Activated naive CD8-positive, alpha-beta T cell (primary cell): ENCODE measurements around the gene OR1J2.

Experiments used
- H3K27ac Mint-ChIP-seq: one replicate; pipeline ENCODE4 v1.8.0; 2021; ENCODE audit warnings: mixed read lengths
- H3K27me3 Mint-ChIP-seq: one replicate; pipeline ENCODE4 v1.8.0; 2021; ENCODE audit warnings: mixed read lengths
- H3K36me3 Mint-ChIP-seq: one replicate; pipeline ENCODE4 v1.8.0; 2021; ENCODE audit warnings: mixed read lengths
- H3K4me1 Mint-ChIP-seq: one replicate; pipeline ENCODE4 v1.8.0; 2021; ENCODE audit warnings: low read depth, mixed read lengths
- H3K4me3 Mint-ChIP-seq: one replicate; pipeline ENCODE4 v1.8.0; 2021; ENCODE audit warnings: mild to moderate bottlenecking, mixed read lengths
- H3K9me3 Mint-ChIP-seq: one replicate; pipeline ENCODE4 v1.8.0; 2021; ENCODE audit warnings: low read depth, mixed read lengths

Gene OR1J2, protein sequence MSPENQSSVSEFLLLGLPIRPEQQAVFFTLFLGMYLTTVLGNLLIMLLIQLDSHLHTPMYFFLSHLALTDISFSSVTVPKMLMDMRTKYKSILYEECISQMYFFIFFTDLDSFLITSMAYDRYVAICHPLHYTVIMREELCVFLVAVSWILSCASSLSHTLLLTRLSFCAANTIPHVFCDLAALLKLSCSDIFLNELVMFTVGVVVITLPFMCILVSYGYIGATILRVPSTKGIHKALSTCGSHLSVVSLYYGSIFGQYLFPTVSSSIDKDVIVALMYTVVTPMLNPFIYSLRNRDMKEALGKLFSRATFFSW

DNA sequence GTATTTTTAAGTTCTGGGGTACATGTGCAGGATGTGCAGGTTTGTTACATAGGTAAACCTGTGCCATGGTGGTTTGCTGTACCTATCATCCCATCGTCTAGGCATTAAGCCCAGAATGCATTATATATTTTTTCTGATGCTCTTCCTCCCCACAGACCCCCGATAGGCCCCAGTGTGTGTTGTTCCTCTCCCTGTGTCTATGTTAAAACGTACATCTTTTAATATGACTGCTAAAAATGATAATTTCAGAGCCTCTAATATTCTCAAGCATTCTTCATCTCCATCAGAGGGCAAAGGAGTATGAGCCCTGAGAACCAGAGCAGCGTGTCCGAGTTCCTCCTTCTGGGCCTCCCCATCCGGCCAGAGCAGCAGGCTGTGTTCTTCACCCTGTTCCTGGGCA, at the start of gene OR1J2:
OR1J2 (plus strand) TSS at position 301 of the 400 bp plus-strand sequence; CDS start at position 301, 0 bp downstream.
- Mint-ChIP-seq H3K36me3 (no peaks in the 10 kb centered on the region), H3K4me3 (no peak within 1 kb of the TSS), H3K27me3 (peaks cover 8% of the 10 kb centered on the region), H3K9me3 (no peaks in the 10 kb centered on the region), H3K4me1 (no peaks in the 10 kb centered on the region), H3K27ac (no peak within 1 kb of the TSS)

DNA sequence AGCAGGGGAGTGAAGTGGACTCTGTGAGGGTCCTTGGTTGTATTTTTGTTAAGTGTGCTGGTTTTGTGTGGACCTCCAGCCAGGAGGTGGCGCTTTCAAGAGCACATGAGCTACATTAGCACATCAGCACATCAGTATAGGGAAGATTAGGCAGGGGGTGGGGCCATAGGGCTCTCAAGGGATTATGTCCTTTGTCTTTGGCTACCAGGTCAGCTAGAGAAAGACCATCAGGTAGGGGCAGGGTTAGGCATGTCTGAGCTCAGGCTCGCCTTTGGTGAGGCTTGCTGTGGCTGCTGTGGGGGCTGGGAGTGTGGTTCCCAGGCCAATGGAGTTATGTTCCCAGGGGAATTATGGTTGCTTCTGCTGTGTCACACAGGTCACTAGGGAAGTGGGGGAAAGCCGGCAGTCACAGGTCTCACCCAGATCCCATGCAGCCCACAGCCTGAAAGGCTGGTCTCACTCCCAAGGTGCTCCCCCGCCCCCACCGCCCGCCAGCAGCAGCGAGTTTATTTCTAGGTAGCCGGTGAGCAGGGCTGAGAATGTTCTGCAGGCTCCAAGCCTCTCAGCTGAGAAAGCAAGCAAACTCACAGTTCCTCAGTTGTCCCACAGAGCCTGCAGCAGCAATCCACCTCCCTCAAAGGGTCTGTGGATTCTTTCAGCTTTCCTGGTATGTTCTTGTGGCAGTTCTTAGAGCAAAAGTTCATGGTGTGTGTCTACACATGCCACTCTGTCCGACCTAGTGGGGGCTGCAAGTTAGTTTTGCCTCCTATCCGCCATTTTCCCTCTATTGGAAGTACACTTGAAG, 46.6 kb upstream of the OR1J2 start:
- Mint-ChIP-seq H3K9me3 (no peaks in the 10 kb centered on the region), H3K27ac (peak overlapping the region; percentile 81), H3K27me3 (peaks cover 20% of the 10 kb centered on the region)

DNA sequence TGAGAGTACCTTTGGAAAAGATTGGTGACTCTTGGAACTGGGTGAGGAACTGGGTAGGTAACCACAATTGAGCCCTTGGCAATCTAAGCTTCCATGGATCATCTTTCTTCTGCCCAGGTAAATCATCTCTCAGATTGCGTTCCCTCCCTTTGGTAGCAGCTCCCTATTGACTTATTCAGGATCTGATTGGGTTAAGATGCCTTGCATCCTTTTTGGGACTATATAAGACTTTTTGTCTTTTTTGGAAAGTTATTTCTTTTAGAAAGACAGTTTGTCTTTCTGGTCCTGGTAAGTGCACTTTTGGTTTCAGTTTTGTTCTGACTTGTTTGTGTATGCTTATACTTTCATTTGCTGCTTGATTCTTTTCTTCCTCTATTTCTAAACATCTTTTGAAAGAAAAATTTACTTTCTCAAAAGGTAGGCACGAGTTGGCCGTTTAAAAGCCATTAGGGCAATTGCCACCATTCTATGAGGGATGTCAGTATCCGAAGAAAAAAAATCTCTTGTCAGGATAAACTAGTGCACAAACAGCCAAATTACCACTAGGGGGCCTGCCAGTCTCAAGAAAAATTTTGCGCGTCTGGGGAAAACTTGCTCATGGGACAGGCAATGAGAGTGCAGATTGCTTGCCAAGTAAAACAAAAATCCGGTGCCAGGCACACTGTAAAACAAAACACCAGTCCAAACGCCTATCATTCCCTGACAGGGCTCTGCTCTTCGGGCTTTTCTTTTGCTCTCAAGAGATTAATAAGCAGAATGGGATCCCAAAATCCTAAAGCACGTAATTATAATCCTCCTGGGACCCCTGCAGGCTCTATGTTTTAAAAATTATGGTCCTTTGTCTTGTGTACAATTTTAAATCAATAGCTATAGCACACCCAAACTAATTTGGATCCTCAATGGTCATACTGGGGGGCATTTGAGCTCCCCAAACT, 45.7 kb upstream of the OR1J2 start:
- H3K27ac Mint-ChIP-seq = peak overlapping the region; percentile 81
- H3K36me3 Mint-ChIP-seq = no peaks in the 10 kb centered on the region
- H3K4me1 Mint-ChIP-seq = peaks cover 14% of the 10 kb centered on the region
- H3K27me3 Mint-ChIP-seq = peaks cover 20% of the 10 kb centered on the region
- peak overlapping the region; percentile 87 for H3K4me3 Mint-ChIP-seq
- no peaks in the 10 kb centered on the region for H3K9me3 Mint-ChIP-seq

More for the DNA sequence above, 46.6 kb upstream of the OR1J2 start:
- Mint-ChIP-seq H3K36me3 (no peaks in the 10 kb centered on the region), H3K4me3 (peak overlapping the region; percentile 87), H3K4me1 (peaks cover 14% of the 10 kb centered on the region)

DNA sequence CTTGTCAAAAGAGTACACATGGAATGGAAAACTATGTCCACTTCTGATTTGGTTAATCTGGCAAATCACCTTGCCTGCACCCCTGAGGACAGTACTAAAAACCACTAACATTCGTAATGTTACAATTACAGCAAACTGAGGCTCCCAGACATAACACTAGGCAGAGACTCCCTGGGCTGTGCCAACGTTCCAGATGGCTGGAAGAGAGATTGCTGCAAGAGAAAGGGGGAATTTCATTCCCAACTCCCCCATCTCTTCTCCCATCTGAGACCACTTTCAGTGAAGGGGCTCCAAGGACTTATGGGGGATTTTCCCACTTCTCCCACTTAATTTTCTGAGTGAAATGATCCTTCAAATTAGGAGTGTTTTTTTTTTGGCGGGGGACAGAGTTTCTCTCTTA, 44.1 kb upstream of the OR1J2 start:
- Mint-ChIP-seq H3K4me1 (peaks cover 14% of the 10 kb centered on the region), H3K27me3 (peaks cover 11% of the 10 kb centered on the region), H3K9me3 (no peaks in the 10 kb centered on the region), H3K4me3 (no peak overlapping the region), H3K36me3 (no peaks in the 10 kb centered on the region), H3K27ac (no peak overlapping the region)

DNA sequence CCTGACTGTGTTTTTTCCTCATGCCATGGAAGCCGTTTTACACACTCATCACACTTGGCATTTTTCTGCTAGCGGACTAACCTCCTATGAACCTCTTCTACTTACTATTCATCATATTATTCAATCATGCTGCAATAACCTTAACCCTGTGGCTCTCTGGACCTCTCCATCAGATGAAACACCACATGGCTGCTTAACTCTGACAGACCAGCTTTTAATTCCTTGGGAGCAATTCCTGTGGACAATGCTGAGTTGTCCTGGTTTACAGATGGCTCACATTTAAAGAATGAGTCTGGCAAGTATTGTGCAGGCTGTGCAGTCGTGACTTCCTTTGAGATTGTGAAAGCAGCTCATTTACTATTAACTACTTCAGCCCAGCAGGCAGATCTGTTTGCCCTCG, 41.9 kb upstream of the OR1J2 start:
- H3K4me1 Mint-ChIP-seq = peaks cover 13% of the 10 kb centered on the region
- no peak overlapping the region for H3K27ac Mint-ChIP-seq
- H3K27me3 Mint-ChIP-seq = no peaks in the 10 kb centered on the region
- no peaks in the 10 kb centered on the region for H3K9me3 Mint-ChIP-seq
- H3K36me3 Mint-ChIP-seq = no peaks in the 10 kb centered on the region
- H3K4me3 Mint-ChIP-seq = no peak overlapping the region

DNA sequence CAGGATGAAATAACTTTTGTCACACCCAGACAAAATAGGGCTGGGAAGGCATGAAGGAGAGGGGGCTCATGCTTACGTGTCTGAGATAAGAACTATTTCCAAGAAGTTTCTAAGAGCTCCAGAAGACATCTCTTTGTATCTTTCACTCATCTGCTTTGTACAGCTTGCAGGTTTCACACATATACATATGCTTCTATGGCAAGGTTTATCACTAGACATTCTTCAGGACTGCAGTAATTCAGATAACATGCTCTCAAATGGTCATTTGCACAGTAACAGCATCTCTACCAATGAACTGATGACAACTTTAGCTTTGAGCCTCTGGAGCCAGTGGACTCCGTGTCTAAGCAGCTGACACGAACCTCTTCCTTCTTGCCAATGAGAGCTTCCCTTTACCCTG, 36.0 kb upstream of the OR1J2 start:
- Mint-ChIP-seq H3K9me3 (no peaks in the 10 kb centered on the region), H3K27ac (no peak overlapping the region), H3K36me3 (no peaks in the 10 kb centered on the region), H3K4me1 (no peaks in the 10 kb centered on the region), H3K27me3 (peaks cover 3% of the 10 kb centered on the region), H3K4me3 (no peak overlapping the region)

DNA sequence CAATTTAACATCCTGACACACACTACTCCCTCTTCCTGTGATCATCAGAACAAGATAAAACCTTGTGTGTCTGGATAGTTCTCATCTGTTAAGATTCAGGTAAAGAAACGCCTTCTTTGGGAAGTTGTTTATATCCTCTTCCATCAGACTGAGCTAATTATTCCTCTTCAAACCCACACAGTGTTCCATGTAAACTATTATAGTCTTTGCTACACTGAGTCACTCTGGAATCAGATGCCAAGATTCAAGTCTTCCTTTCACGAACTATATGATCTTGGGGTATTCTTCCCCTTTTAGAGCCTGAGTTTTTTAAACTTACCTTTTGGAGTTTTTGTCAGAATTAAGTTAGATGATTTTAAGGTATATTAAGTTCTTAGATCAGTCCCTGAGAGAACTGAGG, 34.9 kb upstream of the OR1J2 start:
- Mint-ChIP-seq H3K9me3 (no peaks in the 10 kb centered on the region), H3K4me3 (no peak overlapping the region), H3K27me3 (peaks cover 3% of the 10 kb centered on the region), H3K36me3 (no peaks in the 10 kb centered on the region), H3K4me1 (no peaks in the 10 kb centered on the region), H3K27ac (no peak overlapping the region)

DNA sequence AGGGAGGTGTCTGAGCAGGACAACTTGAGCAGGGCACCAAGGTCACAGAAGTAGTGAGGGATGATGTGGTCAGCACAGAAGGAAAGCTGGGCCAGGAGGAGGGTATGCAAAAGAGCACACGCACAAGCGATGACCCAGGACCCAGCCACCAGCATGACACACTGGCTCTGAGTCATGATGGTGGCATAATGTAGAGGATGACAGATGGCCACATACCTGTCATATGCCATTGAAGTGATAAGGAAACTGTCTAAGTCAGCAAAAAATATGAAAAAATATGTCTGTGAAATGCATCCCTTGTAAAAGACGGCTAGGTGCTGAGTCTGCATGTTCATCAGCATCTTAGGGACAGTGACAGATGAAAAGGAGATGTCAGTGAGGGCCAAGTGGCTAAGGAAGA, 33.3 kb upstream of the OR1J2 start:
- Mint-ChIP-seq H3K36me3 (no peaks in the 10 kb centered on the region), H3K4me3 (no peak overlapping the region), H3K27ac (no peak overlapping the region), H3K4me1 (no peaks in the 10 kb centered on the region), H3K27me3 (peaks cover 3% of the 10 kb centered on the region), H3K9me3 (no peaks in the 10 kb centered on the region)

DNA sequence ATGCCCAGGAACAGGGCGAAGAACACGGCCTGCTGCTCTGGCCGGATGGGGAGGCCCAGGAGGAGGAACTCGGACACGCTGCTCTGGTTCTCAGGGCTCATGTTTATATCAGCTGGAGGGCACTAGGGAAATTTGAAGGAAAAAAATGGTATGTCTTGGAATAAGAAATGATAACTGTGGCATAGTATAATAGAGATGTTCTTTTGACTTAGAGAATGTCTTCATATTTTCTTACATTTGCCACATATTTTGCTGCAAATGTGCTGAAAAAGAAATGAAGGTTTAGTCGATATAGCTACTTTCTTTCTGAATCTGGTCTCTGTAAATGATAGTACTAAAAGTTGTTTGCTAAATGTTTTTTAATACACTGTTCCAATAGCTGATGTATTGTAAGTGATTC, 32.8 kb upstream of the OR1J2 start, which contains the start of gene OR1J1:
OR1J1 (minus strand) TSS at position 101 of the 400 bp plus-strand sequence; CDS start at position 101, 0 bp downstream.
- Mint-ChIP-seq H3K4me3 (no peak within 1 kb of the TSS), H3K4me1 (no peaks in the 10 kb centered on the region), H3K9me3 (no peaks in the 10 kb centered on the region), H3K27ac (no peak within 1 kb of the TSS), H3K27me3 (peaks cover 5% of the 10 kb centered on the region), H3K36me3 (no peaks in the 10 kb centered on the region)

DNA sequence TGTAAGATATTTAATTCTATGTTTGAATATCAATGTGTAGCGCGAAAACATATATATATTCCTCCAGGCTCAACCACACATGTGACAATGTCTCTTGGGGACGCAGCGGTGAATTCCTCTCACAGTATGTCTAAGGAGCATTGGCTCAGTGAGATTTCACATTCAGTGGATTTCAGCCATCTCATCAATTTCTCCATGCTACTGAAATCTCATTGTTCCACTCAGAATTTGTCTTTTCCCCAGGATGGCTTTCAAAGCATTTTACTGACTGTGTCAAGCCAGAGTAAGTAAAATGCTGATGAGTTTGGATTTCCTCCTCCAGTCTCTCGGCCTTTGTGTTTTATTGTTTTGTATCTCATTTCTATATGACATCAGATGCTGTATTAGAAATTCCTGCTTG, 31.5 kb upstream of the OR1J2 start:
- Mint-ChIP-seq H3K4me3 (no peak overlapping the region), H3K27me3 (peaks cover 5% of the 10 kb centered on the region), H3K36me3 (no peaks in the 10 kb centered on the region), H3K9me3 (no peaks in the 10 kb centered on the region), H3K27ac (no peak overlapping the region), H3K4me1 (no peaks in the 10 kb centered on the region)

DNA sequence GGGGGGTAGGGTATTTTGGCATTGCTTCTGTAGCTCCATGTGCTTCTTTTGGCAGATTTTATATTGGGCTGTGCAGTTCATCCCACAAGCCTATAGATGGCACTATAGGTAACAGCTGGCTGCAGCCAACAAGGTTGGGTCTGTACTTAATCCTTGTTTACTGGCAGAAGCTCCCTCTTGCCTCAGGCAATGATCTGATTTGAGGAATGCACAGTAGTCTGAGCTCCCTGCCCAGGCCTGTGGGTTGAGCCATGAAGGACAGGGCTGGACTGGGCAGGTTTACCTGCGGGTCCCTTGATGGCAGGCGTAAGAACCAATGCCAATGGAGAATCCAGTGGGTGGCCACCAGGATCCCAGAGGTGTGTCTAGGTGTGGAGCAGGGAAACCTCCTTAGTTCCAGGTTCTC, 11.7 kb upstream of the OR1J2 start:
- Mint-ChIP-seq H3K36me3 (no peaks in the 10 kb centered on the region), H3K27me3 (peaks cover 9% of the 10 kb centered on the region), H3K4me3 (no peak overlapping the region), H3K27ac (no peak overlapping the region), H3K9me3 (peaks cover 5% of the 10 kb centered on the region), H3K4me1 (no peaks in the 10 kb centered on the region)

DNA sequence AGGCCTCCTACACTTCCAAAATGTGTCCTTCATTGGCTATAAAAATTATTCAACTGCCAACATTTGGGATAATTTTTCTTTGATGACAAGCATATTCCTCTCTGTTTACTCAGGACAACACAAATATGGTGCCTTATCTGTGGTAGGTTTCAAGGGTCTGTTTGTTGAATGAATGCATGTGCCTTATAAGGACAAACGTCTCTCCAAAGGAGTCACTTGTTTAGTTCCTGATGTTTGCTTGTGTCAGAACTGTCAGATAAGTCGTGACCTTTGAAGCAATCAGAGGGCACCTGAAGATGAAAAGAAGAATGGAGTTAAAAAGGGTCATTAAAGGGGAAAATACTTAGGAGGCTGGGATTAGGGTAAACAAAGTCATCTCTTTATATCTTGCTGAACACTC, 3.6 kb upstream of the OR1J2 start:
- Mint-ChIP-seq H3K36me3 (no peaks in the 10 kb centered on the region), H3K27ac (no peak overlapping the region), H3K4me1 (no peaks in the 10 kb centered on the region), H3K9me3 (no peaks in the 10 kb centered on the region), H3K27me3 (peaks cover 6% of the 10 kb centered on the region), H3K4me3 (no peak overlapping the region)

DNA sequence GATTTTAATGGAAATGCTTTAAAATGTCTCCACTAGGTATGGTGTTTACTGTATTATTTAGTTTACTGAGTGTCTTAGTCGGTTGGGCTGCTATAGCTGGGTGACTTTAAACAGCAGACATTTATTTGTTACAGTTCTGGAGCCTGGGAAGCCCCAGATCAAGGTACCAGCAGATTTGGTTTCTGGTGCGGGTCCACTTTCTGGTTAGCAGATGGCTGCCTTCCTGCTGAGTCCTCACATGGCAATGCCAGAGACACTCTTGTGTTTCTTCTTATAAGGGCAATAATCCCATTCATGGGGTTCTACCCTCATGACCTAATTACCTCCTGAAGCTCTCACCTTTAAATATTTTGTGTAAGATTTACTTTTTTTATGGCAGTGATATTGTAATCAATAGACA, 7.6 kb downstream of the OR1J2 start:
- Mint-ChIP-seq H3K36me3 (no peaks in the 10 kb centered on the region), H3K27ac (no peak overlapping the region), H3K4me1 (no peaks in the 10 kb centered on the region), H3K9me3 (no peaks in the 10 kb centered on the region), H3K4me3 (no peak overlapping the region), H3K27me3 (peaks cover 8% of the 10 kb centered on the region)

DNA sequence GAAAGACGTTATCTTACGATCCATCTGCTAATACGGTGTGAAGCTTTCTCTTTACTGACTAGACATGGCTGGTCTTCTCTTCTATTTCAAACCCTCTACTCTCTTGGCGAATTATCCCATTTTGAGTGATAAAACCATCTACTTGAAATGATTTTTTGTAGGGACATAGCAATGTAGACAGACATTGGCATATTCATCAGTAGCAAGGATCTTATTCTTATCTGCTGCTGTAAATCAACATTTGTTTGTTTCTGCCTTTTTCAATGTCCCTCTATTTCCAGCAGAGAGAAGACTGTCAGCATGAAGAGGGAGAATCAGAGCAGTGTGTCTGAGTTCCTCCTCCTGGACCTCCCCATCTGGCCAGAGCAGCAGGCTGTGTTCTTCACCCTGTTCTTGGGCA, 8.2 kb downstream of the OR1J2 start, which contains the start of gene OR1J4:
OR1J4 (plus strand) TSS at position 301 of the 400 bp plus-strand sequence; CDS start at position 301, 0 bp downstream.
- H3K27me3 Mint-ChIP-seq = peaks cover 8% of the 10 kb centered on the region
- H3K36me3 Mint-ChIP-seq = no peaks in the 10 kb centered on the region
- H3K27ac Mint-ChIP-seq = no peak within 1 kb of the TSS
- no peaks in the 10 kb centered on the region for H3K9me3 Mint-ChIP-seq
- no peak within 1 kb of the TSS for H3K4me3 Mint-ChIP-seq
- no peaks in the 10 kb centered on the region for H3K4me1 Mint-ChIP-seq
